ENCODE data around the gene RAB37. TPM values are rescaled to one million over a fixed set of nuclear protein-coding genes. Genes with fewer than 3 reads are reported as not detected.

Gene RAB37
- total and polyA plus RNA-seq, 8 donors, result 2.0 to 42.9 (median 5.3) TPM; not detected in 3

GRCh38 chr17:74738051-74738996 is 1.3 kb downstream of the RAB37 start:
- 17 to 26% (median 22%) methylated on average over 8 to 16 of the region's 16 CpGs for WGBS, 5 donors
- TF ChIP-seq CTCF (IDR thresholded peaks at IDR 0.05) (no peak), POLR2AphosphoS5 (IDR thresholded peaks at IDR 0.05) (peak in 1 of 3 donors; percentile 38)
- H3K4me3 ChIP-seq, result peak overlapping the region; percentile 34 to 56 (median 46)
- no peaks in the 10 kb centered on the region for H3K36me3 ChIP-seq
- peak; percentile 65 to 79 for DNase-seq
- H3K9me3 ChIP-seq, result no peaks in the 10 kb centered on the region
- H3K27me3 ChIP-seq, result peaks cover 9 to 77% (median 31%) of the 10 kb centered on the region in 3 donors
- peaks cover 25 to 74% (median 45%) of the 10 kb centered on the region in 4 donors for H3K4me1 ChIP-seq
- peak overlapping the region; percentile 46 to 72 (median 60) for H3K27ac ChIP-seq
- intact Hi-C loops (cut with DNase I; ENCODE audit: low total_unique reads), result loop anchor here (10.0 kb wide), 1 partner anchor 84 kb away; no protein-coding TSS in a partner anchor

GRCh38 chr17:74739227-74739831 is 2.3 kb downstream of the RAB37 start:
- Histone ChIP-seq H3K36me3 (no peaks in the 10 kb centered on the region), H3K4me3 (no peak overlapping the region), H3K27ac (peak overlapping the region in 1 of 5 donors; percentile 66), H3K27me3 (peaks cover 9 to 74% (median 31%) of the 10 kb centered on the region in 3 donors), H3K4me1 (peaks cover 26 to 84% (median 51%) of the 10 kb centered on the region in 4 donors), H3K9me3 (no peaks in the 10 kb centered on the region)
- TF ChIP-seq EP300 (IDR thresholded peaks at IDR 0.05) (no peak), CTCF (IDR thresholded peaks at IDR 0.05) (no peak), POLR2A (IDR thresholded peaks at IDR 0.05) (no peak)
- no peak for DNase-seq
- WGBS, 5 donors, result 78 to 81% (median 80%) methylated on average over 12 of the region's 12 CpGs
- intact Hi-C loops (cut with DNase I; ENCODE audit: low total_unique reads), result loop anchor here (10.0 kb wide), 1 partner anchor 85 kb away; no protein-coding TSS in a partner anchor

GRCh38 chr17:74740173-74740572 is 3.1 kb downstream of the RAB37 start:
- Histone ChIP-seq H3K27ac (no peak overlapping the region), H3K27me3 (peaks cover 9 to 70% (median 31%) of the 10 kb centered on the region in 3 donors)
- DNase-seq, result no peak

GRCh38 chr17:74740641-74741387 is 3.8 kb downstream of the RAB37 start:
- Histone ChIP-seq H3K4me3 (no peak overlapping the region), H3K4me1 (peaks cover 35 to 99% (median 66%) of the 10 kb centered on the region in 4 donors), H3K27me3 (peaks cover 9 to 64% (median 31%) of the 10 kb centered on the region in 3 donors), H3K27ac (no peak overlapping the region), H3K9me3 (no peaks in the 10 kb centered on the region), H3K36me3 (no peaks in the 10 kb centered on the region)
- intact Hi-C loops (cut with DNase I; ENCODE audit: low total_unique reads), result loop anchor here (5.0 kb wide), 1 partner anchor 121 kb away; no protein-coding TSS in a partner anchor
- no peak for DNase-seq
- WGBS, 5 donors, result 78 to 85% (median 81%) methylated on average over 15 to 17 of the region's 17 CpGs
- TF ChIP-seq POLR2AphosphoS5 (IDR thresholded peaks at IDR 0.05) (no peak), CTCF (IDR thresholded peaks at IDR 0.05) (no peak), EP300 (IDR thresholded peaks at IDR 0.05) (no peak), POLR2A (IDR thresholded peaks at IDR 0.05) (no peak)

More at GRCh38 chr17:74740173-74740572, 3.1 kb downstream of the RAB37 start:
- H3K36me3 ChIP-seq, result no peaks in the 10 kb centered on the region
- TF ChIP-seq POLR2A (IDR thresholded peaks at IDR 0.05) (no peak), POLR2AphosphoS5 (IDR thresholded peaks at IDR 0.05) (no peak), EP300 (IDR thresholded peaks at IDR 0.05) (no peak)
- H3K4me1 ChIP-seq, result peaks cover 34 to 92% (median 59%) of the 10 kb centered on the region in 4 donors
- intact Hi-C loops (cut with DNase I; ENCODE audit: low total_unique reads), result loop anchor here (5.0 kb wide), 1 partner anchor 122 kb away; no protein-coding TSS in a partner anchor
- no peaks in the 10 kb centered on the region for H3K9me3 ChIP-seq
- no peak overlapping the region for H3K4me3 ChIP-seq
- WGBS, 5 donors, result 71 to 91% (median 87%) methylated on average over 6 of the region's 6 CpGs
